Urinary bladder (tissue), 4 donors: Measurements from ENCODE around the gene ZFAND2A. TPM values are rescaled to one million over a fixed set of nuclear protein-coding genes. Genes with fewer than 3 reads are reported as not detected.
"Not testable (repeated sequence)": the region's sequence is repeated elsewhere in the genome, so short reads cannot be mapped to it uniquely, and the experiment has no call there.

ENCODE experiments used
- DNase-seq: peaks from one replicate; pipeline ENCODE4 v3.0.0-alpha.2; 2015; ENCODE audit errors: extremely low spot score
- H3K27ac ChIP-seq: one replicate; pipeline ENCODE4 v1.5.1; 2013; ENCODE audit warnings: low read depth, mild to moderate bottlenecking, moderate library complexity
- H3K36me3 ChIP-seq: one replicate; pipeline ENCODE4 v1.6.1; 2013; ENCODE audit warnings: mild to moderate bottlenecking, moderate library complexity; ENCODE audit not compliant: insufficient read depth
- H3K4me1 ChIP-seq: one replicate; pipeline ENCODE4 v1.6.1; 2013; ENCODE audit warnings: mild to moderate bottlenecking, moderate library complexity; ENCODE audit not compliant: insufficient read depth
- H3K4me3 ChIP-seq: one replicate; pipeline ENCODE4 v1.5.1; 2013; ENCODE audit warnings: low read depth, low read length
- WGBS: extraction: QIAGEN DNeasy Blood & Tissue Kit; methylation state at CpG from one replicate; pipeline ENCODE4 v1.1.7; 2013; 5-methylcytosine and 5-hydroxymethylcytosine counted together
- polyA plus RNA-seq: library from polyadenylated mRNA; stranded (reverse); fragments of 200-250 nt; gene quantifications from one replicate; pipeline ENCODE4 v1.2.3, GENCODE V29; 2013
- total RNA-seq: library from RNA; depleted of rRNA; stranded (reverse); fragments of >200 nt; gene quantifications from one replicate; pipeline ENCODE4 v1.2.3, GENCODE V29; 2014
- donor health status: healthy with polysubstance abuse.
- donor health status: healthy.

ZFAND2A gene
- total and polyA plus RNA-seq, 2 donors = 12.2 to 34.2 TPM

GRCh38 chr7:1119201-1119600 lies 40.8 kb downstream of the ZFAND2A start:
- Histone ChIP-seq H3K36me3 (no peaks in the 10 kb centered on the region), H3K4me3 (no peak overlapping the region), H3K4me1 (no peaks in the 10 kb centered on the region), H3K27ac (no peak overlapping the region)
- DNase-seq = no peak
- WGBS = 91% methylated on average over 5 of the region's 5 CpGs

- no peak overlapping the region for H3K27ac ChIP-seq
- no peak for DNase-seq
- no peaks in the 10 kb centered on the region for H3K4me1 ChIP-seq
- no peak overlapping the region for H3K4me3 ChIP-seq
- WGBS = 94% methylated on average over 38 of the region's 38 CpGs
- no peaks in the 10 kb centered on the region for H3K36me3 ChIP-seq
Observed at GRCh38 chr7:1117321-1117928, 42.6 kb downstream of the ZFAND2A start.

GRCh38 chr7:1116383-1117008 lies 43.5 kb downstream of the ZFAND2A start:
- DNase-seq, H3K36me3 ChIP-seq, H3K4me3 ChIP-seq, H3K4me1 ChIP-seq, H3K27ac ChIP-seq: not testable (repeated sequence)
- 92% methylated on average over 28 of the region's 49 CpGs for WGBS

- WGBS = 90% methylated on average over 44 of the region's 44 CpGs
- not testable (repeated sequence) for H3K4me1 ChIP-seq, H3K4me3 ChIP-seq, H3K36me3 ChIP-seq, DNase-seq, H3K27ac ChIP-seq
Observed at GRCh38 chr7:1115171-1116045, 44.6 kb downstream of the ZFAND2A start.

GRCh38 chr7:1114505-1114904 lies 45.5 kb downstream of the ZFAND2A start:
- Histone ChIP-seq H3K27ac (no peak overlapping the region), H3K4me1 (no peaks in the 10 kb centered on the region), H3K4me3 (no peak overlapping the region), H3K36me3 (no peaks in the 10 kb centered on the region)
- 91% methylated on average over 19 of the region's 19 CpGs for WGBS
- DNase-seq = no peak

- Histone ChIP-seq H3K4me1 (no peaks in the 10 kb centered on the region), H3K4me3 (no peak overlapping the region), H3K27ac (no peak overlapping the region), H3K36me3 (no peaks in the 10 kb centered on the region)
- DNase-seq = no peak
- 89% methylated on average over 13 of the region's 13 CpGs for WGBS
Observed at GRCh38 chr7:1114088-1114487, 45.9 kb downstream of the ZFAND2A start.

- DNase-seq = no peak
- H3K36me3 ChIP-seq = no peaks in the 10 kb centered on the region
- 90% methylated on average over 18 of the region's 18 CpGs for WGBS
- H3K4me3 ChIP-seq = no peak overlapping the region
- no peaks in the 10 kb centered on the region for H3K4me1 ChIP-seq
- no peak overlapping the region for H3K27ac ChIP-seq
Observed at GRCh38 chr7:1113548-1113885, 46.5 kb downstream of the ZFAND2A start.

GRCh38 chr7:1112625-1113547 lies 47.1 kb downstream of the ZFAND2A start:
- Histone ChIP-seq H3K4me3 (no peak overlapping the region), H3K27ac (no peak overlapping the region), H3K4me1 (no peaks in the 10 kb centered on the region), H3K36me3 (no peaks in the 10 kb centered on the region)
- no peak for DNase-seq
- 89% methylated on average over 43 of the region's 43 CpGs for whole genome bisulfite sequencing

GRCh38 chr7:1112109-1112508 lies 47.9 kb downstream of the ZFAND2A start:
- DNase-seq = no peak
- Histone ChIP-seq H3K4me3 (no peak overlapping the region), H3K27ac (no peak overlapping the region), H3K36me3 (no peaks in the 10 kb centered on the region), H3K4me1 (no peaks in the 10 kb centered on the region)
- 87% methylated on average over 9 of the region's 9 CpGs for WGBS

GRCh38 chr7:1111156-1111555 lies 48.8 kb downstream of the ZFAND2A start:
- Histone ChIP-seq H3K36me3 (no peaks in the 10 kb centered on the region), H3K4me1 (no peaks in the 10 kb centered on the region), H3K27ac (no peak overlapping the region), H3K4me3 (no peak overlapping the region)
- no peak for DNase-seq
- 94% methylated on average over 3 of the region's 3 CpGs for WGBS

- Histone ChIP-seq H3K4me1 (no peaks in the 10 kb centered on the region), H3K4me3 (no peak overlapping the region), H3K36me3 (no peaks in the 10 kb centered on the region), H3K27ac (no peak overlapping the region)
- 94% methylated on average over 28 of the region's 28 CpGs for WGBS
- DNase-seq = no peak
Observed at GRCh38 chr7:1110358-1110757, 49.6 kb downstream of the ZFAND2A start.

GRCh38 chr7:1109581-1110310 lies 50.2 kb downstream of the ZFAND2A start:
- Histone ChIP-seq H3K27ac (no peak overlapping the region), H3K36me3 (no peaks in the 10 kb centered on the region), H3K4me1 (no peaks in the 10 kb centered on the region), H3K4me3 (no peak overlapping the region)
- 95% methylated on average over 55 of the region's 55 CpGs for WGBS
- no peak for DNase-seq
